SU-DHL-6 (cell line): Measurements from ENCODE around the gene FYB1.

Experiments
- H2AFZ ChIP-seq: fragments of 200-600 bp; sonication (generic); 2 replicates; pipeline ENCODE4 v1.6.1; 2014; ENCODE audit warnings: low read depth, mild to moderate bottlenecking, moderate library complexity, mixed read lengths, antibody characterized with exemption, low read length; ENCODE audit not compliant: severe bottlenecking
- H3F3A ChIP-seq: fragments of 200-600 bp; shearing (Covaris generic); 2 replicates; pipeline ENCODE4 v1.6.0; 2016; ENCODE audit warnings: antibody characterized with exemption, mild to moderate bottlenecking; ENCODE audit not compliant: insufficient read depth
- H3K27ac ChIP-seq: fragments of 200-600 bp; sonication (generic); 2 replicates; pipeline ENCODE4 v1.5.1; 2016; ENCODE audit warnings: low read depth, mild to moderate bottlenecking, low read length, moderate library complexity, mixed read lengths
- H3K27me3 ChIP-seq: fragments of 200-600 bp; sonication (generic), shearing (Covaris generic); 2 replicates; pipeline ENCODE4 v1.6.0; 2014; ENCODE audit warnings: mild to moderate bottlenecking, low read length
- H3K36me3 ChIP-seq: fragments of 200-600 bp; sonication (generic); 2 replicates; pipeline ENCODE4 v1.6.1; 2014; ENCODE audit warnings: mild to moderate bottlenecking, low read length, mixed read lengths
- H3K4me2 ChIP-seq: fragments of 300-600, 200-600 bp; shearing (Covaris generic), sonication (generic); 2 replicates; pipeline ENCODE4 v1.6.0; 2014; ENCODE audit warnings: low read length, low read depth, mild to moderate bottlenecking; ENCODE audit not compliant: poor library complexity, severe bottlenecking
- H3K4me3 ChIP-seq: fragments of 200-600 bp; sonication (generic); 2 replicates; pipeline ENCODE4 v1.5.1; 2014; ENCODE audit warnings: antibody characterized with exemption, low read length, mild to moderate bottlenecking, mixed read lengths; ENCODE audit not compliant: insufficient read depth, poor library complexity, severe bottlenecking
- H3K79me2 ChIP-seq: fragments of 200-600 bp; sonication (generic); 2 replicates; pipeline ENCODE4 v1.6.1; 2014; ENCODE audit warnings: mild to moderate bottlenecking, low read length, moderate library complexity; ENCODE audit not compliant: insufficient read depth
- H3K9ac ChIP-seq: fragments of 200-600 bp; sonication (generic); 2 replicates; pipeline ENCODE4 v1.7.0; 2014; ENCODE audit warnings: mild to moderate bottlenecking, low read length
- H3K9me2 ChIP-seq: fragments of 200-600 bp; sonication (generic); replicated peaks from 2 replicates; pipeline ENCODE4 v1.6.1; 2014; ENCODE audit warnings: low read length; ENCODE audit not compliant: insufficient read depth
- H3K9me3 ChIP-seq: fragments of 200-600 bp; sonication (generic); 2 replicates; pipeline ENCODE4 v1.6.1; 2014; ENCODE audit warnings: low read length, mixed read lengths; ENCODE audit not compliant: insufficient read depth
- H4K20me1 ChIP-seq: fragments of 200-600 bp; sonication (generic); 2 replicates; pipeline ENCODE4 v1.6.1; 2014; ENCODE audit warnings: low read depth, mild to moderate bottlenecking, antibody characterized with exemption, low read length, moderate library complexity, mixed read lengths
- CTCF ChIP-seq: fragments of 200-600 bp; sonication (generic); IDR thresholded peaks from one replicate; pipeline ENCODE4 v1.5.1; 2017; ENCODE audit warnings: antibody characterized with exemption, mild to moderate bottlenecking, low read length, moderate library complexity; ENCODE audit not compliant: insufficient read depth, poor library complexity, severe bottlenecking
- EZH2phosphoT487 ChIP-seq: fragments of 200-600 bp; sonication (generic), shearing (Covaris generic); conservative IDR thresholded peaks from 2 replicates; pipeline ENCODE4 v1.6.1; 2018; ENCODE audit warnings: mild to moderate bottlenecking, antibody characterized with exemption, low read length, moderate library complexity, mixed read lengths

The FYB1 gene

GRCh38 chr5:39178861-39179260, 40.5 kb downstream of the FYB1 start:
- Histone ChIP-seq H3K4me2 (no peak overlapping the region), H2AFZ (no peak overlapping the region), H3K27me3 (no peaks in the 10 kb centered on the region), H3K36me3 (no peaks in the 10 kb centered on the region), H4K20me1 (no peaks in the 10 kb centered on the region), H3K79me2 (no peaks in the 10 kb centered on the region), H3K9me3 (no peaks in the 10 kb centered on the region), H3K9me2 (no peaks in the 10 kb centered on the region), H3K27ac (no peak overlapping the region), H3K4me3 (no peak overlapping the region), H3F3A (no peaks in the 10 kb centered on the region), H3K9ac (no peak overlapping the region)
- no peak for TF ChIP-seq EZH2phosphoT487
- no peak for TF ChIP-seq CTCF

- Histone ChIP-seq H3K9me2 (no peaks in the 10 kb centered on the region), H3K27ac (no peak overlapping the region), H3K36me3 (no peaks in the 10 kb centered on the region), H2AFZ (no peak overlapping the region), H3K27me3 (no peaks in the 10 kb centered on the region), H3K9ac (no peak overlapping the region), H3K4me2 (no peak overlapping the region), H3K4me3 (no peak overlapping the region), H3F3A (no peaks in the 10 kb centered on the region), H3K79me2 (no peaks in the 10 kb centered on the region), H3K9me3 (no peaks in the 10 kb centered on the region), H4K20me1 (no peaks in the 10 kb centered on the region)
- TF ChIP-seq EZH2phosphoT487 = no peak
- TF ChIP-seq CTCF = no peak
These were observed 41.2 kb downstream of the FYB1 start for GRCh38 chr5:39178171-39178570.

- H3K27me3 ChIP-seq = no peaks in the 10 kb centered on the region
- H3K9me2 ChIP-seq = no peaks in the 10 kb centered on the region
- no peak for TF ChIP-seq EZH2phosphoT487
- no peaks in the 10 kb centered on the region for H3K9me3 ChIP-seq
- H3F3A ChIP-seq = no peaks in the 10 kb centered on the region
- no peak overlapping the region for H3K27ac ChIP-seq
- H2AFZ ChIP-seq = no peak overlapping the region
- no peak overlapping the region for H3K4me3 ChIP-seq
- H3K36me3 ChIP-seq = no peaks in the 10 kb centered on the region
- H3K9ac ChIP-seq = no peak overlapping the region
- H3K79me2 ChIP-seq = no peaks in the 10 kb centered on the region
- no peaks in the 10 kb centered on the region for H4K20me1 ChIP-seq
- no peak overlapping the region for H3K4me2 ChIP-seq
These were observed 41.8 kb downstream of the FYB1 start for GRCh38 chr5:39177631-39177964.

GRCh38 chr5:39176759-39177630, 42.4 kb downstream of the FYB1 start:
- Histone ChIP-seq H2AFZ (no peak overlapping the region), H3K4me2 (no peak overlapping the region), H3K36me3 (no peaks in the 10 kb centered on the region), H3F3A (no peaks in the 10 kb centered on the region), H3K79me2 (no peaks in the 10 kb centered on the region), H3K27me3 (no peaks in the 10 kb centered on the region), H3K9me3 (no peaks in the 10 kb centered on the region), H4K20me1 (no peaks in the 10 kb centered on the region), H3K4me3 (no peak overlapping the region), H3K9me2 (no peaks in the 10 kb centered on the region), H3K9ac (no peak overlapping the region), H3K27ac (no peak overlapping the region)
- TF ChIP-seq EZH2phosphoT487 = no peak
